ENCODE data around the gene PNN.
A peak's percentile ranks its signal among the peaks of the same experiment; 100 is the strongest.
"Not testable (repeated sequence)": the region's sequence is repeated elsewhere in the genome, so short reads cannot be mapped to it uniquely, and the experiment has no call there.

The PNN gene
- 185 to 186 reads per million in 2 donors for total RNA-seq

DNA sequence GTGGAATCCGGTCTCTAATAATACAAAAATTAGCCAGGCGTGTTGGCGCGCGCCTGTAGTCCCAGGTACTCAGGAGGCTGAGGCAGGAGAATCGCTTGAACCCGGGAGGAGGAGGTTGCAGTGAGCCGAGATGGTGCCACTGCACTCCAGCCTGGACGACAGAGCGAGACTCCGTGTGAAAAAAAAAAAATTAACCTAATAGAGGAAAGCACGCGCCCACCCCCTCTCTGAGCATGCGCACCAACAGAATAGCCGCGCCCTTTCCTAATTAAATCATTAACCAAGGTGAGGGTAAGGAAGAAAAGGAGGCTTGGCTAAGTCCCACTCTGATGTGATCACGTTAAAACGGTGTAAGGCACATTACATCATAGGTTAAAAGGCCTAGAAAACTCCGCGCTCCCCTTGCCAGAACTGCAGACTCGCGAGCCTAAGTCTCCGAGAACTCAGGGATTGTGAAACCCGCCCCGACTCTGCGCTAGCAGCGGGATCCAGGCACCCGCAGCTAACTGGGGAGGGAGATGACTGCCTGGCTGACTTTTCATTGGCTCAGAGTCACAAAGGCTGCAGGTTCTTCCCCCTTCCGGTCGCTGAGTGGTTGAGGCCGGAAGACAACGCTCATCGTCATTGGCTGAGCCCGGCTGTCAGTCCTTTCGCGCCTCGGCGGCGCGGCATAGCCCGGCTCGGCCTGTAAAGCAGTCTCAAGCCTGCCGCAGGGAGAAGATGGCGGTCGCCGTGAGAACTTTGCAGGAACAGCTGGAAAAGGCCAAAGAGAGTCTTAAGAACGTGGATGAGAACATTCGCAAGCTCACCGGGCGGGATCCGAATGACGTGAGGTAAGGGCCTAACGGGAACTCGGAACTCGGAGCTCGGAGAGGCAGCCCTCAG is at the start of gene PNN:
PNN (plus strand) TSS at position 695 of the 885 bp plus-strand sequence; CDS start at position 721, 26 bp downstream.
- peak; percentile 85 for DNase-seq

DNA sequence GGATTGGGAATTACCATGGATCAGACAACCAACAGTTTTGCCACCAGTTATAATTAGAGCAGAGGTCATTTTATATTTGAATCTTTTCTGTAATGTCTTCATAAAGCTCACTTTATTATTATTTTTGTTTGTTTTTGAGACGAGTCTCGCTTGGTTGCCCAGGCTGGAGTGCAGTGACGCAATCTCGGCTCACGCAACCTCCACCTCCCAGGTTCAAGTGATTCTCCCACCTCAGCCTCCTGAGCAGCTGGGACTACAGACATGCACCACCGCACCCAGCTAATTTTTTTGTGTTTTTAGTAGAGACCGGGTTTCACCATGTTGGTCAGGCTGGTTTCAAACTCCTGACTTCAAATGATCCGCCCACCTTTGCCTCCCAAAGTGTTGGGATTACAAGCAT is 37.2 kb upstream of the PNN start:
- not testable (repeated sequence) for DNase-seq

DNA sequence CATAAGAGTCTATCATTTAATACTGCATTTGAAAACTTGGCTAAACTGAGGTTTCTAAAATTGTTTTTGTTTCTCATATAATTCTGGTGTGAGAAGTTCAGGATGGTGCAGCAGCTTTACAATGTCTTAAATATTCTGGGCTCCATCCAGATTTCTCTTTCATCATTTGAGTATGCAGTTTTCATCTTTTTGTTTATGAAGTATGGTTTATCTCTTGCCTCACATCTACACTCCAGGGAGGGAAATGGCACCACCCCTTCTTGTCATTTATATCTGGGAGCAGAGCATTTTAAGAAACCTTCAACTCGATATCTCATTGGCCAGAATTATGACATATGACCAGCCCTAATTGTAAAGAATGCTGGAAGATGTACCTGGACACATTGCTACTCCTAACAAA is 36.6 kb upstream of the PNN start:
- no peak for DNase-seq

DNA sequence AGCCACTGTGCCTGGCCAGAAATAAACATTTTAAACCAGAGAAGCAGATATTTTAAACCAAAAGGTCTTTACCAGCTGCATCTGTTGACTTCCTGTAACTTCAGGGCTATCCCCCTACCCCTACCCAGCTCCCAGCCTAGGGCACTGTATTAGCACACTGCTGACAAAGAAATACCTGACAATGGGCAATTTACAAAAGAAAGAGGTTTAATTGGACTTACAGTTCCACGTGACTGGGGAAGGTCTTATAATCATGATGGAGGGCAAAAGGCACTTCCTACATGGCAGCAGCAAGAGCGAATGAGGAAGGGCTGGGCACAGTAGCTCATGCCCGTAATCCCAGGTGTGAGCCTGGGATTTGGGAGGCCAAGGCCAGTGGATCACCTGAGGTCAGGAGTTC is 34.9 kb upstream of the PNN start:
- DNase-seq, result no peak

DNA sequence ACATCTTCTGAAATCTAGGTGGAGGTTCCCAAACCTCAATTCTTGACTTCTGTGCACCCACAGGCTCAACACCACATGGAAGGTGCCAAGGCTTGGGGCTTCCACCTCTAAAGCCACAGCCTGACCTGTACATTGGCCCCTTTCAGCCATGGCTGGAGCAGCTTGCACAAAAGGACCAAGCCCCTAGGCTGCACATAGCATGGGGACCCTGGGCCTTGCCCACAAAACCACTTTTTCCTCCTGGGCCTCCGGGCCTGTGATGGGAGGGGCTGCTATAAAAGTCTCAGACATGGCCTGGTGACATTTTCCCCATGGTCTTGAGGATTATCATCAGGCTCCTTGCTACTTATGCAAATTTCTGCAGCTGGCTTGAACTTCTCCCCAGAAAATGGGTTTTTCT is 33.4 kb upstream of the PNN start:
- not testable (repeated sequence) for DNase-seq

DNA sequence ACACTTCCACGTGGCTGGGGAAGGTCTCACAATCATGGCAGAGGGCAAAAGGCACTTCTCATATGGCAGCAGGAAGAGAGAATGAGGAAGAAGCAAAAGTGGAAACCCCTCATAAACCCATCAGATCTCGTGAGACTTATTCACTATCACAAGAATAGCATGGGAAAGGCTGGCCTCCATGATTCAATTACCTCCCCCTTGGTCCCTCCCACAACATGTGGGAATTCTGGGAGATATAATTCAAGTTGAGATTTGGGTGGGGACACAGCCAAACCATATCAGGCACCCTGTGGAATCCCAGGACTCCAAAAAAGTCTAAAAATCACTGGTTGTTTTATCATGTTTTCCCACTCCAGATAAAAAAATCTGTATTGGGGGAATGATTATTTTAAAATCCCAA is 31.8 kb upstream of the PNN start:
- DNase-seq, result not testable (repeated sequence)

DNA sequence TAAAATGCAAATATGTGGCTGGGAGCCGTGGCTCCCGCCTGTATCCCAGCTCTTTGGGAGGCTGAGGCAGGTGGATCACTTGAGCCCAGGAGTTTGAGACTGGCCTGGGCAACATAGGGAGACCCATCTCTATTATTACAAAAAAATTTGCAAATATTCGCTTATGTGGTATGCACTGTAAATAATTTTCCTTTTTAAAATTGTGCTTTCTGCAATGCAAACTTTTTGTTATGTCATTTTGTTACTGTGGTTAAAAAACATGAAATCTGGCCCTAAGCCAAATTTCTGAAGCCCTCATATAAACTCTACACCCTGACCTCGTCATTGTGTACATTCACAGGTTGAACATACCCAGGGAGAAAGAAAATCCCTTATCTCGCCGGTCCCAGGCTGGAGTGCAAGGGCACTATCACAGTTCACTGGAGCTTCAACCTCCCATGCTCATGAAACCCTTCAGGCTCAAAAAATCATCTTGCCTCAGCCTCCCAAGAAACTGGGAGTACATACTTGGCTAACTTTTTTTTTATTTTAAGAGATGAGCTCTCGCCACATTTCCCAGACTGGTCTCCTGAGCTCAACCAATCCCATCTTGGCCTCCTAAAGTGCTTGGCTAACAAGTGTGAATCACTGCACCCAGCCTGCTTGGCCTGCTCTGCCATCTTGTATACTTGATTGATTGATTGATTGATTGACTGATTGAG is 29.6 kb upstream of the PNN start:
- no peak for DNase-seq

DNA sequence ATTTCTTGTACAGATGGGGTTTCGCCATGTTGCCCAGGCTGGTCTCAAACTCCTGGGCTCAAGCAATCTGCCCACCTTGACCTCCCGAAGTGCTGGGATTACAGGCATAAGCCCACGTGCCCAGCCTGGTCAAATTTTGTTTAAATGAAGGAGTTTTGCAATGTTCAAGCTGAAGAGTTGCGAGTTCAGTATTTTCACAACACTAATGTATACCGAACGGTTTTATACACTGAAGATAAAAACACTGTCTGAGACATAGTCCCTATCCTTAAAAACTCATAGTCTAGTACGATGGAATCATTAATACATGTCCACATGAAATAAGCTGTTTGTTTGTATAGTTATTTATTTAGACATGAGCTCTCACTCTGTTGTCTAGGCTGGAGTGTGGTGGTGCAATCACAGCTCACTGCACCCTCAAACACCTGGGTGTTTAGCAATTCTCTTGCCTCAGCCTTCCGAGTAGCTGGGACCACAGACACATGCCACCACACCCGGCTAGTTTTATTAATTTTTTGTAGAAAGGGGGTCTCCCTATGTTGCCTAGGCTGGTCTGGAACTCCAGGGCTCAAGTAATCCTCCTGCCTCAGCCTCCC is 20.4 kb upstream of the PNN start:
- no peak for DNase-seq

DNA sequence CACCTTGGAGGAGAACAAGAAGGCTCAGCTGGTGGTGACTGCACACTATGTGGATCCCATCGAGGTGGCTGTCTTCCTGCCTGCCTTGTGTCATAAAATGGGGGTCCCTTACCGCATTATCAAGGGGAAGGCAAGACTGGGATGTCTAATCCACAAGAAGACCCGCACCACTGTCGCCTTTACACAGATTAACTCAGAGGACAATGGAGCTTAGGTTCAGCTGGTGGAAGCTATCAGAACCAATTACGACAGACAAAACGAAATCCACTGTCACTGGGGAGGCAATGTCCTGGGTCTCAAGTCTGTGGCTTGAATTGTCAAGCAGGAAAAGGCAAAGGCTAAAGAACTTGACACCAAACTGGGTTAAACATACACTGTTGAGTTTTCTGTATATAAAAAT is 17.6 kb upstream of the PNN start:
- no peak for DNase-seq

DNA sequence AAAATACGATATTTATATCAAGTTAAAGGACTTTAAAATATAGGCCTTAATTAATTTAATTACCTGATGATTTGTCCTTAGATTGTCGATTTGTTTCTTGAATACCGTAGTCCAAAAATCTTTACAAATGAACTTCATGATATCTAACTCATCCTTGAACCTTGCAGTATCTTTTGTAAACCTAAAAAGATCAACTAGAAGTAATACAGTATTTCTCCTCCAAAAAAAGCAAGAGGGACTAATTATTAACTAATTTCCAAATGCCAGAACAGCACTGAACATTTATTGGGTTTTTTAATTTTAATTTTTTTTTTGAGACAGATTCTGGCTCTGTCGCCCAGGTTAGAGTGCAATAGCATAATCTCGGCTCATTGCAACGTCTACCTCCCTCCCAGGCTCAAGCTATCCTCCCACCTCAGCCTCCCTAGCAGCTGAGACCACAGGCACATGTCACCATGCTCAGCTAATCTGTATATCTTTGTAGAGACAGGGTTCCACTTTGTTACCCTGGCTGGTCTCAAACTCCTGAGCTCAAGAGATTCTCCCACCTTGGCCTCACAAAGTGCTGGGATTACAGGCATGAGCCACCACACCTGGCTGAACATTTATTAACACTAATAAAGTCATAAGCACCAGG is 16.7 kb upstream of the PNN start:
- DNase-seq, result no peak

DNA sequence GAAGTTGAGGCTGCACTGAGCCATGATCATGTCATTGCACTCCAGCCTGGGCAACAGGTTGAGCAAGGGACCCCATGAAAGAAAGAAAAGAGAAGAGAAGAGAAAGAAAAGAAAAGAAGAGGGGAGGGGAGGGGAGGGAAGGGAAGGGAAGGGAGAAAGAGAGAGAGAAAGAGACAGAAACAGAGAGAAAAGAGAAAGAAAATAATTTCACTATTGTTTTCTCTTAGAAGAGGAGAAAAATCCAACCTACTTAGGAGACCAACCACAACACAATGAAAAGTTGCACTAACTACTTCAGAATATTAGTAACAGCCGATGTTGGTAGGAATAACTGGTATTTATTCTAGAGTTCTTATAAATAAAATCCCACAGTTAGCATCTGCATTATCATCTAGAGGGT is 14.6 kb upstream of the PNN start:
- DNase-seq, result no peak

DNA sequence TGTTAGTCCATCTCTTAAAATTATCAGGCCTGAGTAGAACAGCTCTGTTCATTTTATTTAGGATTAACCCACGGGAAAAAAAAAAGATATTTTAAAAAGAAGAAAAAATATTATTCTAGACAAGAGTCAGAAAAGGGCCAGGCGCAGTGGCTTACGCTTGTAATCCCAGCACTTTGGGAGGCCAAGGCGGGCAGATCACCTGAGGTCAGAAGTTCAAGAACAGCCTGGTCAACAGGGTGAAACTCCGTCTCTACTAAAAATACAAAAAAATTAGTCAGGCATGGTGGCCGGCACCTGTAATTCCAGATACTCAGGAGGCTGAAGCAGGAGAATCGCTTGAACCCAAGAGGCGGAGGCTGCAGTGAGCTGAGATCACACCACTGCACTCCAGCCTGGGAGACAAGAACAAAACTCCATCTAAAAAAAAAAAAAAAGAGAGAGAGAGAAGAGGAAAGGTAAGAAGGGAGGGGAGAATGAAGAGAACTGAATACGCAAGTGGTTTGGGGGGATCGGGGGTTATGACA is 7.2 kb upstream of the PNN start:
- not testable (repeated sequence) for DNase-seq

DNA sequence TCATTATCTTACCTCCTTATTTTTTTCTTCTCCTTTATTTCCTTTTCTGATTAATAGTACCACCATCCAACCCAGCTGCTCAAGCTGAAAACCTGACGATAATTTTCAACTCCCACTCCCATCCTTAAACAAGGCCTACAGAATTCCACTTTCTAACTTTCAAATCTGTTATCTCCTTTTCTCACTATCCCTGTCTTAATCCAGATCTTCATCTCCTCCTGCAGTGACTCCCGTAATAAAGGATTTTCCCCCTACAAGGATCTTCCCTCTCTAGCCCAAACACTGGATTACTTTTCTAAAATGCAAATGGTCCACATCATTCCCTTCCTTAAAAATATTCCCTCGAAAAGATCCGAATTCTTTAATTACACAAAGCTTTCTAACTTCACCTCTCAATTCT is 6.5 kb upstream of the PNN start:
- DNase-seq, result no peak

DNA sequence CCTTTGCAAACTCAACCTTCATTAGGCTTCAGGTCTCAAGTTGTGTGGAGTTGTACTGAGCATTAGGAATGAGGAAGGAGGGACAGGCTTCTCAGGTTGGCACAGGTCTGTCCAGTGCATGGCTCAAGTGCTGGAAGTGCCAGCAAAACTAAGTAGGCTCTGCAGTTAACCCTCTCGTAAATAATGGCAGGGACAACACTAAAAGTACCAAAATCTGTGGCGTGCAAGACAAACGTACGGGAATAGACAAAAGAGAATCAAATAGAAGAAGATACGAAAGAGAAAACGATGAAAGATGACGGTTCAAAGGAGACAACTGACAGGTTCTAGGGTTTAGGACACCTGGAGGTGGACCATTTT is 5.5 kb upstream of the PNN start:
- no peak for DNase-seq

DNA sequence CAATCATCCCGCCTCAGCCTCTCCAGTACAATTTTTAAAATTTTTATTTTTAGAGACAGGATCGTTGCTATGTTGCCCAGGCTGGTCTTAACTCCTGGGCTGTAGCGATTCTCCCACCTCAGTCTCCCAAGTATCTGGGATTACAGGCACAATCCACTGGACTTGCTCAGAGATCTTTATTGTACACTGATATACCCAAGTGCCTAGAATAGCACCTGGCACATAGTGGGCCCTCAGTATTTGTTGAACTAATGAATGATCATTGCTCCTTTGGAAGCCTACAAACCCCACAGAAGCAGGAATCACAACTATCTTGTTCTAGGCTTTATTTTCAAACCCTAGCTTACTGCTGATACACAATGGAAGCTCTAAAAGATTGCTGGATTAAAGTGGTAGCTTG is 1.9 kb upstream of the PNN start:
- DNase-seq, result no peak

DNA sequence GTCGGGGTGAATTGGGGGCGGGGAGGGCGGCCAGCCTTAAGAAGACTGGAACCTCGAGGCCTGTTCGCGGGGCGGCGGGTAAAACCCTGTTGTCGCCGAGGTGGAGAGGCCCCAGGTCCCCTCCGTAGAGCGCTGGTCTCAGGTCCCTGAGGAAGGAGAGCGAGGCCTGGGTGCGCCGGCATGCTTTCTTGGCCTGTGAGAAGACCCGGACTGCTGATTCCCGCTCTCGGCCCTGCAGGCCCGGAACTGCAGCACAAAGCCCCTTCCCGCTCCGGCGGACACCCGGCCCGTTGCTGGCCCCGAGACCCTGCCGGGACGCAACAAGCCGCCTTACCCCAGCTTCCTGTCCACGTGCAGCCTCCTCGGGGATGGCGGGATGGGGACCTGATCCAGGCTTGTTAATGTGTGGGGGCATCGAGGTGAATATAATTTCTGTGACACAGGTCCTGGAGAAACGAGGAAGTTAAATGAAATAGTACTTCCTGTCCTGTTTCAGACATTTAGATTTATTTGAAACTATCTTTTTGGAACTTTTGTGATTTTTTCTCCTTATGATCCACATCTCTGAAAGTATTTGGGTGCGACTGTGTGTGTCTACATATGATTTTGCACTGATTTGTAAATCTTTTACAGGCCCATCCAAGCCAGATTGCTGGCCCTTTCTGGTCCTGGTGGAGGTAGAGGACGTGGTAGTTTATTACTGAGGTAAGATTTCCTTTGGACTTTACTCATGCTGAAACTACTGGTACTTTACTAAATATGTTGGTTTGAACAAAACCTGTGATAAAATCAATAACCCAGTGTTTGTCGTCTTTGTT is 600 bp downstream of the PNN start:
- DNase-seq, result peak; percentile 34

DNA sequence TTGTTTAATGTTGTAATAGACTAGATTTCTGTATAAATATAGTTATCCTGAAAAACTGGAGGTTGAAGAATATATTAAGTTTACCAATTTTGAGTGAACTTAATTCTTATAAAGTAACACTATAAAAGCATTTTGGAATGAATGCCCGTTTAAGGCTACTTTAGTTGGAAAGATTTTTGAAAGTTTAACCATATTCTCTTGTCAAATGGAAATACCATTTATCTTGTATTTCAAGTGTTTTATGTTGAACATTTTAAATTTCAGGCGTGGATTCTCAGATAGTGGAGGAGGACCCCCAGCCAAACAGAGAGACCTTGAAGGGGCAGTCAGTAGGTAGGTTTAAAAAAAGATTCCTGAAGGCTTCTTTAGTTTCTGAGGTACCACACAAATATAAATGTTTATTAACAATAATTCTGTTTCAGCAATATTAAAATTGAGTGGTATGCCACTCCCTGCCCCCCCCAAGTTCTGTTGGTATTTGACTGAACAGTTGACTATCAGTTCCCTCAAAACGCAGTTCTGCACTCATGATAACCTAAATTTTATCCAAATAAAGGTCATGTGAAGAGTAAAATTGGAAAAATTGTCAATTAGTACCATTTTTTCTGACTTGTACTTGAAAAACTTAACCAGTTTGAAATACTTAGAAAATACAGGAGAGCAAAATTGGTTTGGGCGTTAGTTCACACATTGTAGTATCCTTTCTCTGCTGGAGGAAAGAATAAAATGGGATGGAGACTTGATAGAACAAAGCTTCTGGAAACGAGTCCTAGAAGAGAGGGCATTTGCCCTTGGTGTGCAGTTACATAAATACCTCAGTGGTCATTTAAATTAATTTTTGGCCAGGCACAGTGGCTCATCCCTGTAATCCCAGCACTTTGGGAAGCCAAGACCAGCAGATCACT is 1.5 kb downstream of the PNN start:
- DNase-seq, result no peak

DNA sequence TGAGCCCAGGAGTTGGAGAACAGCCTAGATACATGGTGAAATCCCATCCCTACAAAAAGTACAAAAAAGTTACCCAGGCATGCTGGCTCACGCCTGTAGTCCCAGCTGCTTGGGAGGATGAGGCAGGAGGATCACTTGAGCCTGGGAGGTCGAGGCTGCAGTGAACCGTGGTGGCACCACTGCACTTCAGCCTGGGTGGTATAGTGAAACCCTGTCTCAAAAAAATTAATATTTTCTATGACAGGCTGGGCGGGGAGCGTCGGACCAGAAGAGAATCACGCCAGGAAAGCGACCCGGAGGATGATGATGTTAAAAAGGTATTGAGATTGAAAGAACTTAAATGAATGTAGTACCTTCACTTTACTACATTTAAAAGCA is 2.1 kb downstream of the PNN start:
- no peak for DNase-seq

DNA sequence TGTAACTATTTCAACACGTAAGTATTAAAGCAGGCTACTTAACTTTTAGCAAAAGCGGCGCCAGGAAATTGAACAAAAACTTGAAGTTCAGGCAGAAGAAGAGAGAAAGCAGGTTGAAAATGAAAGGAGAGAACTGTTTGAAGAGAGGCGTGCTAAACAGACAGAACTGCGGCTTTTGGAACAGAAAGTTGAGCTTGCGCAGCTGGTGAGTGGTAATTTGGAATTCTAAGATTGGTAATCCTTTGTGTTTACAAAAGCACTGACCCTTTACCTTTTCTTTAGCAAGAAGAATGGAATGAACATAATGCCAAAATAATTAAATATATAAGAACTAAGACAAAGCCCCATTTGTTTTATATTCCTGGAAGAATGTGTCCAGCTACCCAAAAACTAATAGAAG is 4.0 kb downstream of the PNN start:
- DNase-seq, result no peak

DNA sequence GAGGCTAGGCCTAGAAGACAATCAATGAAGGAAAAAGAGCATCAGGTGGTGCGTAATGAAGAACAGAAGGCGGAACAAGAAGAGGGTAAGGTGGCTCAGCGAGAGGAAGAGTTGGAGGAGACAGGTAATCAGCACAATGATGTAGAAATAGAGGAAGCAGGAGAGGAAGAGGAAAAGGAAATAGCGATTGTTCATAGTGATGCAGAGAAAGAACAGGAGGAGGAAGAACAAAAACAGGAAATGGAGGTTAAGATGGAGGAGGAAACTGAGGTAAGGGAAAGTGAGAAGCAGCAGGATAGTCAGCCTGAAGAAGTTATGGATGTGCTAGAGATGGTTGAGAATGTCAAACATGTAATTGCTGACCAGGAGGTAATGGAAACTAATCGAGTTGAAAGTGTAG is 5.5 kb downstream of the PNN start:
- no peak for DNase-seq

DNA sequence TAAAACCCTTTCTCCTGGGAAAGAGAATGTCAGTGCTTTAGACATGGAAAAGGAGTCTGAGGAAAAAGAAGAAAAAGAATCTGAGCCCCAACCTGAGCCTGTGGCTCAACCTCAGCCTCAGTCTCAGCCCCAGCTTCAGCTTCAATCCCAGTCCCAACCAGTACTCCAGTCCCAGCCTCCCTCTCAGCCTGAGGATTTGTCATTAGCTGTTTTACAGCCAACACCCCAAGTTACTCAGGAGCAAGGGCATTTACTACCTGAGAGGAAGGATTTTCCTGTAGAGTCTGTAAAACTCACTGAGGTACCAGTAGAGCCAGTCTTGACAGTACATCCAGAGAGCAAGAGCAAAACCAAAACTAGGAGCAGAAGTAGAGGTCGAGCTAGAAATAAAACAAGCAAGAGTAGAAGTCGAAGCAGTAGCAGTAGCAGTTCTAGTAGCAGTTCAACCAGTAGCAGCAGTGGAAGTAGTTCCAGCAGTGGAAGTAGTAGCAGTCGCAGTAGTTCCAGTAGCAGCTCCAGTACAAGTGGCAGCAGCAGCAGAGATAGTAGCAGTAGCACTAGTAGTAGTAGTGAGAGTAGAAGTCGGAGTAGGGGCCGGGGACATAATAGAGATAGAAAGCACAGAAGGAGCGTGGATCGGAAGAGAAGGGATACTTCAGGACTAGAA is 6.1 kb downstream of the PNN start:
- DNase-seq, result no peak
